Osteoblast (primary cell): ENCODE data around the gene EGF. TPM values are rescaled to one million over a fixed set of nuclear protein-coding genes. Genes with fewer than 3 reads are reported as not detected.
A peak's percentile ranks its signal among the peaks of the same experiment; 100 is the strongest.

ENCODE experiments used
- DNase-seq: peaks from one replicate; pipeline ENCODE4 v3.0.0; 2011; ENCODE audit warnings: low spot score, mixed read lengths; ENCODE audit not compliant: insufficient read length; ENCODE audit errors: missing footprints
- H2AFZ ChIP-seq: 2 replicates; pipeline ENCODE4 v1.6.0; 2011; ENCODE audit warnings: mild to moderate bottlenecking, low read length
- H3K27ac ChIP-seq: 2 replicates; pipeline ENCODE4 v1.5.1; 2011; ENCODE audit warnings: mild to moderate bottlenecking, low read depth, low read length, moderate library complexity
- H3K27me3 ChIP-seq: 2 replicates; pipeline ENCODE4 v1.6.0; 2012; ENCODE audit warnings: mild to moderate bottlenecking, control low read depth, inconsistent platforms, low read length, moderate library complexity; ENCODE audit not compliant: insufficient read depth
- H3K36me3 ChIP-seq: 2 replicates; pipeline ENCODE4 v1.5.1; 2011; ENCODE audit warnings: mild to moderate bottlenecking, low read length, control low read depth, moderate library complexity; ENCODE audit not compliant: insufficient read depth
- H3K4me1 ChIP-seq: 2 replicates; pipeline ENCODE4 v1.5.1; 2011; ENCODE audit warnings: mild to moderate bottlenecking, low read length, control low read depth, moderate library complexity; ENCODE audit not compliant: insufficient read depth
- H3K4me2 ChIP-seq: 2 replicates; pipeline ENCODE4 v1.6.0; 2011; ENCODE audit warnings: mild to moderate bottlenecking, low read length; ENCODE audit not compliant: insufficient read depth
- H3K4me3 ChIP-seq: fragments of 200-600 bp; sonication (generic); 3 replicates; pipeline ENCODE4 v1.5.1; 2012; ENCODE audit warnings: mild to moderate bottlenecking, low read length, inconsistent platforms; ENCODE audit not compliant: insufficient read depth
- H3K79me2 ChIP-seq: 2 replicates; pipeline ENCODE4 v1.6.0; 2012; ENCODE audit warnings: mild to moderate bottlenecking, low read length, control low read depth, inconsistent platforms; ENCODE audit not compliant: insufficient read depth
- H3K9me3 ChIP-seq: 2 replicates; pipeline ENCODE4 v1.5.1; 2011; ENCODE audit warnings: low read depth, low read length, control low read depth
- H4K20me1 ChIP-seq: 2 replicates; pipeline ENCODE4 v1.6.0; 2012; ENCODE audit warnings: mild to moderate bottlenecking, low read length, control low read depth; ENCODE audit not compliant: insufficient read depth
- total RNA-seq: library from RNA; depleted of rRNA; stranded (reverse); fragments of >200 nt; gene quantifications from 2 replicates; pipeline ENCODE4 v1.2.3, GENCODE V29; 2012
- TF ChIP-seq, protein P1 (sequence below): IDR thresholded peaks from 2 replicates; pipeline ENCODE4 v1.5.1; 2011; ENCODE audit warnings: mild to moderate bottlenecking, low read depth, low read length, moderate library complexity; ENCODE audit errors: extremely low read depth

Gene EGF
- total RNA-seq, 1 donor, result 0.36 TPM

DNA sequence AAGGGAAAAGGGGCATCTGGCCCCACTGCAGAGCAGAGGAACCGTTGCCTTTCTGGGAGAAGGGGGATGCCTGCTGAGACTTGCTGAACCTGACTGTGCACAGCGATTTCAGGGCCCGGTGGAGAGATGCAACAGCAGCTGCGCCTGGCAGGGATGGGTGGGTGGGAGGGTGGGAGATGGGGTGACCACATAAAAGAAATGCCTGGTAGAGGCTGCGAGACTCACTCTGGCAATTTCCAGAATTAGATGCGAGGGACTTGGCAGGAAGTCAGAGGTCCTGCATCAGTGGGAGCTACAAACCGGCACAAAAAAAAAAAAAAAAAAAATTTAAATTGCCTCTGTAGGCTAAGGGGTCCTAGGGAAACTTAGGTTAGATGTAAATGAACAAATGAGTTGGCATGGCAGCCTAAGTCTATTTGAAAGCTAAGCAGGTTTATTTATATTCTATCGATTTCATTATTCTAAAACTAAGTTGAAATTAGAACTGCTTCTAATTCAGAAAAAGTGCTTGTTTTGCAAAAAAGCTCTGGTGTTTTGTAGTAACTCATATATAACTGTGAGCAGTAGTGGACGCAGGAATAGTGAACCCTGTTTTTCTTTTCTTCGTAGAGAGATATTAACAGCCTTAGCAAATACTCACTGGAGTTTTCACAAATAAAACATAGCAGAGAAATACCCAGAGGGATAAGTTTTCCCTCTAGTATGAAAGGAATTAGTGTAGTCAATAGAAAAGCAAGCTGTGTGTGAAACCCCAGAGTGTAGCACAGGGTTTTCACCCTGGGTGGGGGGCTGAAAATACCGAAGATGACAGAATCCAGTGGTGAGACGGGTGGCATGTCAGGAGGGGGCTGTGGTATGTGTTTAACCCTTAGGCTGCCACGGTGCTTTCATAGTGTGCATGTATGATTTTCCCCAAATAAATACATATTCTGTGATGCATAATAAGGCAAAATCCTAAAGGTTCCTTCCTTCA, 130.1 kb downstream of the EGF start:
- Histone ChIP-seq H3K36me3 (no peaks in the 10 kb centered on the region), H3K4me3 (peak overlapping the region; percentile 31), H3K9me3 (no peaks in the 10 kb centered on the region), H3K79me2 (no peaks in the 10 kb centered on the region), H3K27me3 (no peaks in the 10 kb centered on the region), H3K4me1 (peaks cover 12% of the 10 kb centered on the region), H4K20me1 (no peaks in the 10 kb centered on the region), H3K27ac (no peak overlapping the region), H2AFZ (no peak overlapping the region), H3K4me2 (peak overlapping the region; percentile 66)
- TF ChIP-seq, protein P1, sequence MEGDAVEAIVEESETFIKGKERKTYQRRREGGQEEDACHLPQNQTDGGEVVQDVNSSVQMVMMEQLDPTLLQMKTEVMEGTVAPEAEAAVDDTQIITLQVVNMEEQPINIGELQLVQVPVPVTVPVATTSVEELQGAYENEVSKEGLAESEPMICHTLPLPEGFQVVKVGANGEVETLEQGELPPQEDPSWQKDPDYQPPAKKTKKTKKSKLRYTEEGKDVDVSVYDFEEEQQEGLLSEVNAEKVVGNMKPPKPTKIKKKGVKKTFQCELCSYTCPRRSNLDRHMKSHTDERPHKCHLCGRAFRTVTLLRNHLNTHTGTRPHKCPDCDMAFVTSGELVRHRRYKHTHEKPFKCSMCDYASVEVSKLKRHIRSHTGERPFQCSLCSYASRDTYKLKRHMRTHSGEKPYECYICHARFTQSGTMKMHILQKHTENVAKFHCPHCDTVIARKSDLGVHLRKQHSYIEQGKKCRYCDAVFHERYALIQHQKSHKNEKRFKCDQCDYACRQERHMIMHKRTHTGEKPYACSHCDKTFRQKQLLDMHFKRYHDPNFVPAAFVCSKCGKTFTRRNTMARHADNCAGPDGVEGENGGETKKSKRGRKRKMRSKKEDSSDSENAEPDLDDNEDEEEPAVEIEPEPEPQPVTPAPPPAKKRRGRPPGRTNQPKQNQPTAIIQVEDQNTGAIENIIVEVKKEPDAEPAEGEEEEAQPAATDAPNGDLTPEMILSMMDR, result no peak
- no peak for DNase-seq

DNA sequence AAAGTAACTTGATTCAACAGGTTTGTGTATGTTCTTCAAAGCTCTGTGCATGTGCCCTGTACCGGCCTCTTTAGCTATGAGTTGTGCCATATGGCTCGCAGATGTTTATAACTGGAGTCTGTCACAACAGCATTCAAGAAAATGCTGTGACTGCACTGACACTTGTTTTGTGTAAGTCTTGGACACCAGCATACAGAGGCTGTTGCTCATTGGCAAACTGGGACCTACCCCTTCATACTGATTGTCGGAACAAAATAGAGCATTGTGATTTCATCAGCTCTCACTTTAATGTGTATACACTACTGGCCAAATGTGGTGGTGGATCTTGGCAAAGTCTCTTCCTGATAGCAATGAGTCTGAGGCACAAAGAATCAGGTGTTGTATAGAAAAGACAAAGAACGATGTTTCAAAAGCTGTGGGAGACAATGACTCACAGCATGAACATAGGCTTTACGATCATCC, 133.9 kb downstream of the EGF start:
- H2AFZ ChIP-seq, result no peak overlapping the region
- no peaks in the 10 kb centered on the region for H3K9me3 ChIP-seq
- H3K4me1 ChIP-seq, result peaks cover 19% of the 10 kb centered on the region
- H3K27ac ChIP-seq, result no peak overlapping the region
- no peaks in the 10 kb centered on the region for H4K20me1 ChIP-seq
- H3K4me3 ChIP-seq, result no peak overlapping the region
- H3K36me3 ChIP-seq, result peaks cover 6% of the 10 kb centered on the region
- no peaks in the 10 kb centered on the region for H3K27me3 ChIP-seq
- TF ChIP-seq, protein P1, result no peak
- no peaks in the 10 kb centered on the region for H3K79me2 ChIP-seq
- H3K4me2 ChIP-seq, result no peak overlapping the region
- DNase-seq, result no peak

DNA sequence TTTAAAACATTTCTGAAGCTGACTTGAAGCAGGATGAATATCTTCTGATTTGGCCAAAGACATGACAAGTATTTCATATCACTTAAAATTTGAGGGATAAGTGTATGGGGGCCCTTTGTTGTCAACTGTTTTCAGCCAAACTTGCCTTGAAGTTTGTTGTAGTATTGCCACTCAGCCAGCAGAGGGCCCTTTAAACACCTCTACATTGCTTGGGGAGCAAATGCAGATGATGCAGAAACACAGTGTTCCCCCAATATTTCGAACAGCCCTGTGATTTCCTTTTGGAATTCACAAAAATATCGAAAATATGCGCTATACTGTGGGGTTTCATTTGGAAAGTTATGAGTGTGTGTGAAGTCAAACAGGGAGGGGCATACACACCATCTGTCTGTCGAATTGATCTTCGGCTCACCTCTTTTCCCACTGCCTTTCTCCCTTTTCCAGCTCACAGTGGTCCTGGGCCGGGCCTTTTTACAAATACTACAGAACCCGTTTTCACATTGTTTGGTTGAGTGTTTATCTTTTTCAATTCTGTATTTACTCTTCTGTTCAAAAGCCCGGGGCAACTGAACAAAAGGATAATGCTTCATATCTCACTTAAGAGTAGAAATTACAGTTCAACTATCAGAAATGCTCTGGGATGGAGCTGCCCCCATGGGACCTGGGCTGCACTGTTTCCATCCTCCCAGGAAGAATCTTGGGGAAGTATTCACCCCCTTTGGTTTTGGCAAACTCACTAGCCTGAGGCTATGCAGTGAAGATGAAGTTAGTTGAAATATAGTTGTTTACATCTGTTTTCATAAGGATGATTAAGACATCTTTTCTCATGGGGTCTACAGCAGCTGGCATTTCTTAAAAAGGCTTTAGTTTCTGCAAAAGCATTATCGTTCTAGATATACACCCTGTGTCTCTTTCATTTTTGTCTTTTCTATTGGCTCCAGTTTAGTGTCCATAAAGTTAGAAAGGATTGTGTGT, 137.6 kb downstream of the EGF start:
- Histone ChIP-seq H3K4me2 (no peak overlapping the region), H3K4me3 (no peak overlapping the region), H3K4me1 (peaks cover 7% of the 10 kb centered on the region), H3K9me3 (no peaks in the 10 kb centered on the region), H3K79me2 (no peaks in the 10 kb centered on the region), H3K27ac (no peak overlapping the region), H4K20me1 (peaks cover under 1% of the 10 kb centered on the region), H2AFZ (no peak overlapping the region), H3K27me3 (no peaks in the 10 kb centered on the region), H3K36me3 (peaks cover 7% of the 10 kb centered on the region)
- no peak for DNase-seq
- TF ChIP-seq, protein P1, result peak; percentile 85
